Activated T-helper 1 cell treated with anti-CD3 and anti-CD28 coated beads, Interleukin-2, amount 50 U/mL, for 16 hours (primary cell): ENCODE measurements around the gene MAP4.
"Not testable (repeated sequence)": the region's sequence is repeated elsewhere in the genome, so short reads cannot be mapped to it uniquely, and the experiment has no call there.

ENCODE experiments used
- DNase-seq, 2 donors: peaks; one replicate each; pipeline ENCODE4 v3.0.0-alpha.2; 2020; ENCODE audit warnings: low read depth in 1 of 2, low spot score in 1 of 2

MAP4 gene

GRCh38 chr3:48018841-48019240, 2.6 kb upstream of the MAP4 start:
- DNase-seq, result no peak

DNA sequence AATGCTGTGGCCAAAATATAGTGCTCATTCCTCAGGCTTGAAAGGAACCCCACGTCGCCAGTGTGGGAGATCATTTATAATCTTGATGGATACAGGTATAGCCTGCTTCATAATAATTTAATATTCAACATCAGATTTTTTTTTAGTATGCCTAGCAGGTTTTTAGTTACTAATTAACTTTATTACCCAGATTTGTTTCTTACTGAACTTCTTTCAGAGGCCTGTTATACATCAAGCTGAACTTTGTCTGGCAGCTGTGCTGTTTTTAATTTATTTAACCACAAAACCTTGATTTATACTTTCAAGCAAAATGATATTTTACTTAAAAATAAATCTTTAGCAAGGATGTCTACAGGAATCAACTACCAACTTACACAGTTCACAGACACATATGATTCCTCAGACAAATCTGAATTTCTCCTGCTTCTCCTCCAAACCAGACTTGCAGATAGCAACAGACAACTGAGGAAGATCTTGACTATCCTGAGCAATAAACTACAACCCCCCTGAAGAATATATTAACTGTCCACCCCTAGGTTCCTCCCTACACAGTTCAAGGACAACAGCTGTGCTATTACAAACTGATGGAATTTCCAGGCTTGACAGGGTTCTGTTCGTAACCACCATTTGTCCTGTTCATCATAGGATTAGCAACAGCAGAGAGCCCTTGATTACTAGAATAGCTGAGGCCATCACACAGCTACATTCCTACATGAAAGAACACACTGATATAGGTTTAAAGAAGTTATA, 610 bp downstream of the MAP4 start:
- DNase-seq, result no peak

GRCh38 chr3:48014358-48014757, 1.9 kb downstream of the MAP4 start:
- DNase-seq, result no peak

DNA sequence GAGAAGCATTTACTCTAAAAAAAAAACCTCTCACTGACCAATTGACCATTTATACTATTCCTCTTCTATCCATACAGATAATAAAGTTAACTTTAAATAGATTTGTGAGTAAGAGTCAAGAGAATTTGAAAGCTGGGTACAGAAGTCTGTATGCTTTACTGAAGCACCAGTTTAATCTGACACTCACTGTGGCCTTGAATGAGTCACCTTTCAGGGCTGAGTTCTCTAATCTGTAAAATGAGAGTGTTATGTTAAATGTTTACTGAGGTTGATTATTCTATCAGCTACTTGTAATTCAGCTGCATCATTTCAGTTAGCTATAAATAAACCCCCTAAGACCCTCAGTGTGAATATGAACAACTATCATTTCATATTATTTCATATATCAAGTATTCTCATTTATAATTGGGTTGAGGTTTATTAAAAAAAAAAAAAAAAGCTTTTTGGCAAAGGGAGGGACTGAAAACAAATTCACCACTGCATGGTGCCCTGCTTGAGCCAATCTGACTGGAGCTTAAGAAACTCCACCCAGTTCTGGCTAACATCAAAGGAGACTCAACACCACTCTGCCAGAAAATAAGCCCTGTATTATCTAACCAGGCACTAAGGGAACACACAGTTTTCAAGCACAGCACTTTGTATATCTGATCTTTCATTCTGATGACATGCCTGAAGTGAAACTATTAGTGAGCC, 2.8 kb downstream of the MAP4 start:
- no peak for DNase-seq

- no peak for DNase-seq
These were observed 3.6 kb downstream of the MAP4 start for GRCh38 chr3:48012659-48013058.

DNA sequence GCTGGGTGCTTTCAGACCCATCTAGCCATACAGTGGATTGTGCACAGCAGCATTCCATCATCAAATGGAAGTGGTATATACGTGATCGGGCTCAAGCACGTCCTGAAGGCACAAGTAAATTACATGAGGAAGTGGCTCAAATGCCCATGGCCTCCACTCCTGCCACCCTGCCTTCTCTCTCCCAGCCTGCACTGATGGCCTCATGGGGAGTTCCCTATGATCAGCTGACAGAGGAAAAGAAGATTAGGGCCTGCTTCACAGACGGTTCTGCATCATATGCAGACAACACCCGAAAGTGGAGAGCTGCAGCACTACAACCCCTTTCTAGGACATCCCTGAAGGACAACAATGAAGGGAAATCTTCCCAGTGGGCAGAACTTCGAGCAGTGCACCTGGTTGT, 8.2 kb downstream of the MAP4 start:
- not testable (repeated sequence) for DNase-seq

DNA sequence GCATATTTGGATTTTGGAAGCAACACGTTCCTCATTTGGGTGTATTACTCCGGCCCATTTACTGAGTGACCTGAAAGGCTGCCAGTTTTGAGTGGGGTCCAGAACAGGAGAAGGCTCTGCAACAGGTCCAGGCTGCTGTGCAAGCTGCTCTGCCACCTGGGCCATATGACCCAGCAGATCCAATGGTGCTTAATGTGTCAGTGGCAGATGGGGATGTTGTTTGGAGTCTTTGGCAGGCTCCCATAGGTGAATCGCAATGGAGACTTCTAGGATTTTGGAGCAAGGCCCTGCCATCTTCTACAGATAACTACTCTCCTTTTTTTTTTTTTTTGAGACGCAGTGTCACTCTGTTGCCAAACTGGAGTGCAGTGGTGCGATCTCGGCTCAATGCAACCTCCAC, 8.9 kb downstream of the MAP4 start:
- DNase-seq, result not testable (repeated sequence)

DNA sequence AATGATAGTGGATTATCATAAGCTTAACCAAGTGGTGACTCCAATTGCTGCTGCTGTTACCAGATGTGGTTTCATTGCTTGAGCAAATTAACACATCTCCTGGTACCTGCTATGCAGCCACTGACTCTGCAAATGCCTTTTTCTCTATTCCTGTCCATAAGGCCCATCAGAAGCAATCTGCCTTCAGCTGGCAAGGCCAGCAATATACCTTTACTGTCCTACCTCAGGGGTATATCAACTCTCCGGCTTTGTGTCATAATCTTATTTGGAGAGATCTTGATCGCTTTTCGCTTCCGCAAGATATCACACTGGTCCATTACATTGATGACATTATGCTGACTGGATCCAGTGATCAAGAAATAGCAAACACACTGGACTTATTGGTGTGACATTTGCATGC, 9.4 kb downstream of the MAP4 start:
- DNase-seq, result not testable (repeated sequence)

- no peak for DNase-seq
These were observed 11.5 kb downstream of the MAP4 start for GRCh38 chr3:48004694-48005093.

DNA sequence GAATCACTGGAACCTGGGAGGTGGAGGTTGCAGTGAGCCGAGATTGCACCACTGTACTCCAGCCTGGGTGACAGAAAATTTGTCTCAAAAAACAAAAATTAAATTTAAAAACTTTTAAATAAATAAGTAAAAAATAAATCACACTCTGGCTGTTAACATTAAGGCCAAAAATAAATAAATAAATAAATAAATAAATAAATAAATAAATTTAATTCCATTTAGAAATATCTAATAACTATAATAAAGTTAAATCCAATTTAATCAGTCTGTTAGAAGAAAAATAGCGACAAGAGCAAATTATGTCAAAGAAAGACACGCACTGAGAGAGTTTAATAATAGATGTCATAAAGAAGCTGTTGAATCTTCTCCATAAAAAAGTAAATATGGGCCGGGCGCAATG, 13.4 kb downstream of the MAP4 start:
- DNase-seq, result no peak

GRCh38 chr3:48001991-48002390, 14.2 kb downstream of the MAP4 start:
- DNase-seq, result no peak

DNA sequence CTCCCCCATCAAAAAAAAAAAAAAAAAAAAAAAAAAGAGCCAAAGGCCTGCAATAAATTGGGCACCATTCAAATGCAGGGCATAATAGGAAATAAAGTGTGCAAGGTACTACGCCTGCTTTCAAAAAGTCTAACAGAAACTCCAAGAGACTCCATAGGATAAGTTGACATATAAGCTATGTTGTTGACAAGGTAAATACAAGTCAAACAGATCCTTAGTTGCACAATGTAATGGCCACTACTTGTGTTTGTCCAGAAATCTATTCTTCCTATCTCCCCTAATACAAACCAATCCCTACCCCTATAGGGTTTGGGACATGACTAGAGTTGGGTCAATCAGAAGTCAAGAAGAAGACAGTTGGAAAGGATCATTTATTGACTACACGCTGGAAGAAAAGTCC, 16.0 kb downstream of the MAP4 start:
- no peak for DNase-seq

GRCh38 chr3:47996440-47996839, 19.8 kb downstream of the MAP4 start:
- DNase-seq, result no peak

DNA sequence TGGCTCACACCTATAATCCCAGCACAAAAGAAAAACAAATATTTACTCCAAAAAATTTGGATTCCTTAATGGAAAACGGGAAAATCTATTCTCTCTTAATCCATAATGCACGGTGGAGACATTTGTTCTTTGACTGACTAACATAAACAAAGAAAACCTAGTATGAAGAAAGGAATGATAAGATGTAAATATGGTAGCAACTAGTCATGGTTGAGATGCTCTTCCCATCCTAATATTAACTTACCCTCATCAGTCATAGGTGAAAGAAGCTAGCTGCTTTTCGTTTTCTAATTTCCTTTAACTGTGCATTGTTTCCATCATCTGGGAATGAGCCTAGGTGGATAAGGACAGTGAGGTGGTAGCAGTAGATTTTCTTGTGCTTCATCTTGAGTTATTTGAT, 22.0 kb downstream of the MAP4 start:
- DNase-seq, result no peak

- no peak for DNase-seq
These were observed 24.9 kb downstream of the MAP4 start for GRCh38 chr3:47991341-47991740.

GRCh38 chr3:47989981-47990440, 26.2 kb downstream of the MAP4 start:
- DNase-seq, result peak; percentile 34 to 49

GRCh38 chr3:47985381-47985780, 30.8 kb downstream of the MAP4 start:
- no peak for DNase-seq

GRCh38 chr3:47984075-47984728, 32.0 kb downstream of the MAP4 start:
- no peak for DNase-seq

DNA sequence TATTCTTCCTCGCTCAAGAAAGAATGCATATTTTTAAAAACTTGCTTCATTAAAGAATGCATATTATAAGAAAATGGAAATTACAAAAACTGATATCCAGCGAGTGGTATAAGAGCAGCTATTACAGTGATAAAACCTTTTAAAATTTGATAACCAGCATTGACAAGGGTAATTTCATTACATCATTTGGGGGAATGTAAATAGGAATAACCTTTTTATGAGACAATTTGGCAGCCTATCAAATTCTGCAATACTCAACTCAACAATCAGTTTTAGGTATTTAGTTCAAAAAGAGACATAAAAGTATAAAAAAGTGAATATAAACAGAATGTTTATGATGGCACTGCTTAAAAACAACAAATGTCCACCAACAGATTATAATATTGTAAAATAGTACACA, 35.4 kb downstream of the MAP4 start:
- DNase-seq, result no peak

DNA sequence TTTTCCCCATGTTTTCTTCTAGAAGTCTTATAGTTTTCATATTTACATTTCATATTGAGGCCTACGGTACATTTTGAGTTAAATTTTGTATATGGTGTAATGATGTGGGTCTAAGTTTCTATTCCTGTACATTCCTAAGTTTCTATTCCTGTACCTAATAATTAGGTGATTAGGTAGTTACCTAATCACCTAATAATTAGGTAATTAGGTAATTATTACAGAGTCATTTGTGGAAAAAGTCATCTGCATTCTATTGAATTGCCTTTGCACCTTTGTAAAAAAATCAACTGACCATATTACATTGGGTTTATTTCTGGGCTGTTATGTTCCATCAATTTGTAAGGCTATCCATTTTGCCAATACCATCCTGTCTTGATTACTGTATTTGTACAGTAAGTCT, 37.1 kb downstream of the MAP4 start:
- no peak for DNase-seq

DNA sequence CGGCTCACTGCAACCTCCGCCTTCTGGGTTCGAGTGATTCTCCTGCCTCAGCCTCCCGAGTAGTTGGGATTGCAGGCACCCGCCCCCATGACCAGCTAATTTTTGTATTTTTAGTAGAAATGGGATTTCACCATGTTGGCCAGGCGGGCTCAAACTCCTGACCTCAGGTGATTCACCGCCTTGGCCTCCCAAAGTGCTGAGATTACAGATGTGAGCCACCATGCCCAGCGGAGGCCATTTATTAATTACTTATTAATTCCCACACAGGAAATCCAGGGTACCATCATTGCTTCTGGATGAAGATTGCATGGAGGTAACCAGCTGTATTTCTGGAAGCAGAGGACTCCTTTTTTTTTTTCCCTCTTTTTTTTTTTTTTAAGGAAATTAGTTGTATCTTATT, 37.8 kb downstream of the MAP4 start:
- DNase-seq, result no peak

- DNase-seq, result no peak
These were observed 40.0 kb downstream of the MAP4 start for GRCh38 chr3:47976135-47976732.
